Measurements from ENCODE around the gene APBA2.

- TF ChIP-seq NFYC (CRISPR knock-in tag; IDR thresholded peaks at IDR 0.05): no peak
- no peak for TF ChIP-seq CTCF (CRISPR knock-in tag; IDR thresholded peaks at IDR 0.05)
- TF ChIP-seq LCORL (IDR thresholded peaks at IDR 0.05): no peak
- no peak for TF ChIP-seq LCORL (CRISPR knock-in tag; IDR thresholded peaks at IDR 0.05)
- TF ChIP-seq ZNF547 (CRISPR knock-in tag; IDR thresholded peaks at IDR 0.05): no peak
- no peak for TF ChIP-seq RFX5 (IDR thresholded peaks at IDR 0.05; ENCODE audit: low read depth, low read length)
- TF ChIP-seq TBP (CRISPR knock-in tag; IDR thresholded peaks at IDR 0.05): no peak
- no peak for TF ChIP-seq MAX (IDR thresholded peaks at IDR 0.05)
Observed at GRCh38 chr15:28967990-28968389, 82.2 kb downstream of the APBA2 start.

Measured in HepG2 (cell line).